ENCODE results near the gene PPARA. TPM values are rescaled to one million over a fixed set of nuclear protein-coding genes. Genes with fewer than 3 reads are reported as not detected.

Gene PPARA
- 8.8 and 16.0 TPM in 2 replicates for total RNA-seq

GRCh38 chr22:46150034-46150654 lies at the start of gene PPARA:
Gene PPARA (plus strand): TSS chr22:46150526. CDS start chr22:46198384, 47,858 bp downstream.

DNA sequence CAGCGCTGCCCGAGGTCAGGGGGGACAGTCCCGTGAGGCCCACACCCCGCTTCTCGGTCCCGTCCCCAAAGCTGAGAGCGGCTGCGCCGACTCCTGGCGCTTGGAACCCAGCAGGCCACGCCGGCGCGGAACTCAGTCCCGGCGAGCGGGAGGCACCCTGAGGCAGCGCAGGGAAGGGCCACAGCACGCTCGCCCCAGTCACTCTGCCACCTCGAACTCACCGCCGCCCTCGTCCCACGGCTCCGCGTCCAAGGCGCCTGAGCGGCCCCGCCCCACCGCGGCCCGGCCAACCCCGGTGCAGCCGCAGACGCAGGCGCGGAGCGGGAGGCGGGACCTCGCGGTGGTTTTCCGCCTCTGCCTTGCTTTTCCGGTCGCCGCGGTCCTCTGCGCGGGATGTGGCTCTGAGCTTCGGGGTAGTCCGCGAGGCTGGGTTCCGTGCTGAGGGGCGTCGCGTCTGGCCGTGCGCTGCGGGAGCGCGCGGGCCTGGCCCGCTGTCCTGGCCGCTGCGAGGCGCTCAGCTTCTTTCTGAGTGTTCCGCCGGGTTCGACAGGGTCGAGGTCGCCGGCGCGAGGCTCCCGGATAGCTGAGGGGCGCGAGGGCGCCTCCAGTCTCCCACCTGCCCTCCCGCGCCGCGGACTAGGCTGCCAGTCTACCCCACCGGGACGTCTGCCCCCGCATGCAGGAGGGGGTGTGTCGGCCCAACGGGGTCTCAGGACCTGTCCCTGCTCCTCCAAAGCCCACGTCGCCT lies 99.9 kb downstream of the PPARA start, which contains the start of gene CDPF1:
Gene CDPF1 (minus strand): TSS at position 259 of the 748 bp plus-strand sequence. CDS start 2,009 bp downstream, outside the sequence.

DNA sequence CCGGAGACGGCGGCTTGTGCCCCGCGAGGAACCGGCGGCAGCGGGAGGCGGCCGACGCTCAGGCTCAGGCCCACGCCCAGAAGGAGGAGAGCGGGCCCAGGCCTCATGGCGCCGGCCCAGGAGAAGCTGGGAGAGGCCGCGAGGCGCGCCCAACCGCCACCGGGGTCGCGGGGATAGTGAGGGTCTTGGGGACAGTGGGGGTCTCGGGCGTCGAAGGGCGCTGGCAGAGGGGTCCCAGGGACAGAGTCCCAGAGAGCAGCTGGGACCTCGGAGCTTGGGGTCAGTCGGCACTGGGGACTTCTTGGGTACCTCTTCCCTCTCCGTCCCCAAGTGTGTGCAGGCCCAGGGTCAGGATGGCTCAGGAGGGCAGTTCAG lies 112.9 kb downstream of the PPARA start, which contains the start of gene PKDREJ:
Gene PKDREJ (minus strand): TSS at position 128 of the 375 bp plus-strand sequence. CDS start 21 bp downstream, at position 107.

DNA sequence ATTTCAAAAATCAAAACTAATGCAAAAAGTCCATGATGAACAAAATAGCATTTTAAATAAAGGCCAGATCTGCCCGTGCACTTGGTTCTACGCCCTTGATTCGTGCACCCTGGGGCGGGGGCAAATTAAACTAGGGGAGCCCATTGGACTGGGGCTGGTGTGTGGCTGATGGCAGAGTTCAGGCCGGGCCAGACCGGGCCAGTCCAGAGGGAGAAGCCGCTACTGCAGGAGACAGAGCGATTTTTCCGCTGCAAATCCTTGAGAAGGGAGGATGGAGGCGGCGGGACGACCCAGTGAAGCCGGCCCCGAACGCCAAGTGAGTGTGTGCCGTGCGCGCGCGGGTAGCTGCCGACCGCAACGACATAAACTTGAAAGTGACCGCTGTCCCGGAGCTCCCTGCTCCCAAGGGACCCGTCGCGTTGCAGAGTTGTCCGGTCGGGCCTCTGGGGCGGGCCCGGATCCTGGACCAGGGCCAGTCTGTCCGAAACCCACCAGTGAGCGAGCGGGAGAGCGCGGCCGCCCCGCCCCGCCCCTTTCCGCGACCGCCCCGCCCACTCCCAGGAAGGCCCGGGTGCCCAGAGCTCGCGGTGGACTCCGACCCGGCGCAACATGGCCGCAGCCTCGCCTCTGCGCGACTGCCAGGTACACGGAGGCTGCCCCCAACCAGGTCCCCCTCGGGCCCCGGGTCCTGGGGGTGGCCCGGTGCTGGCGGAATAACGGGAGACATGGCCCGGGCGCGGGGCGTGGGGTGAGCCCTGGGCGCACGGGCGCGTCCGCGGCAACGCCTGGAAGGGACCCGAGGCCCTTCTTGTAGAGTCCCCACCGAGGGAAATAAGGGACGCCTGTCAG lies 117.3 kb downstream of the PPARA start, which contains the start of gene TTC38:
Gene TTC38 (plus strand): TSS at position 578 of the 849 bp plus-strand sequence. CDS start 32 bp downstream, at position 610.

Other genes with a start within 250 kb of the PPARA start
- under 0.01 TPM in 1 of 2 replicates, not detected in the other for gene WNT7B, start 173.4 kb upstream of the PPARA start, total RNA-seq
- gene CDPF1, start 99.8 kb downstream of the PPARA start, total RNA-seq = 10.1 and 11.9 TPM in 2 replicates
- gene PKDREJ, start 112.8 kb downstream of the PPARA start, total RNA-seq = not detected in 2 replicates
- 24.0 and 35.4 TPM in 2 replicates for gene TTC38, start 117.5 kb downstream of the PPARA start, total RNA-seq
- gene GTSE1, start 146.3 kb downstream of the PPARA start, total RNA-seq = 7.5 and 10.6 TPM in 2 replicates
- 28.3 and 31.9 TPM in 2 replicates for gene TRMU, start 185.2 kb downstream of the PPARA start, total RNA-seq